ACHN (cell line): ENCODE measurements around the gene COL5A1.
"Not testable (repeated sequence)": the region's sequence is repeated elsewhere in the genome, so short reads cannot be mapped to it uniquely, and the experiment has no call there.

Source experiments
- DNase-seq: peaks from one replicate; pipeline ENCODE4 v3.0.0-alpha.2; 2015
- in situ Hi-C: cut with HindIII; loops from 2 replicates; pipeline ENCODE4 v1.10.0; 2017; ENCODE audit warnings: low sequenced_read_pairs, low pct_ligation_motif_present, low pct_unique_long_range_greater_than_20kb

Gene COL5A1

DNA sequence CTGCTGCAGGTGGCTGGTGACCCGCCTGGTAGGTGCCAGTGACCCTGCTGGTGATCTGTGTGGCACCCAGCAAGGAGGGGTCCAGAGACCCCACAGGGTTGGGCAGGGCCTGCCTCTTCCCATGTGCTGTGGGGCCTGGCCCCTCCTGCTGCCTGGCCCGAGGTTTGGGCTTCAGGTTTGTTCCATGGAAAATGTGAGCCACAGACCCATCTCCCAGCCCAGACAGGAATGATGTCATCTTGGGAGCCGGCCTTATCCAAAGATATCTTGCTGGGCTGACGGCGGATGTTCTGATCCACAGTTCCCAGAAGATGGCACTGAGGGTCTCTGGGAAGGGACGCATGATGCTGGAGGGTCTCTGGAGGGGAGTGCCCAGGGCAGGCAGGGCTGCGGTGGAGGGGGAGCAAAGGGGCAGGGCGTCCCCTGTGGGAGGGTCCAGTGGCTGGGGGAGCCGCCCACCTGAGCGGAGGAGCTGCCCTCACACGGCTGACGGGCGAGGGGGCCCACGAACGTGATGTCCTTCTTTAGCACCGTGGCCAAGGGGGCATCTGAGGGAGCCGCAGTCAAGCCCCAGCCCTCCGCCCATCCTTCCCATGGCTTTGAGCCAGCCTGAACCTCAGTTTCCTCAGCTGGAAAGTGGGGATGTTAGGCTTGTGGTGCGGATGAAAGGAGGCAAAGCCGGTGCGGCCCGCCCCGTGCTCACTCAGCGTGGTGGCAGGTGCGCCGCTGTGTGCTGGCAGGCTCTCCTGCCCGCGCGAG is 68.1 kb downstream of the COL5A1 start:
- in situ Hi-C loops = no loop called here
- DNase-seq = no peak

DNA sequence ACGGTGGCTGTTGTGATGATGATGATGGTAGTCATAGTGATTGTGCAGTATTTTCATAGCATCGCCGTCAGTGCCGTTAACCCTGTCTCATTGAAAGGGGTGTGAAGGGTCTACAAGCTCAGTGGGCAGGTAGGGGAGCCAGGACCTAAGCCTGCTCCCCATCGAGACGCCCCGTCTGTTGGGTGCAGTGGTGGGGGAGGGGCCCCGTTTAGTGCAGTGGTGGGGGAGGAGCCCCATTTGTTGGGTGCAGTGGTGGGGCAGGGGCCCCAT is 68.6 kb downstream of the COL5A1 start:
- in situ Hi-C loops = no loop called here
- DNase-seq = no peak

DNA sequence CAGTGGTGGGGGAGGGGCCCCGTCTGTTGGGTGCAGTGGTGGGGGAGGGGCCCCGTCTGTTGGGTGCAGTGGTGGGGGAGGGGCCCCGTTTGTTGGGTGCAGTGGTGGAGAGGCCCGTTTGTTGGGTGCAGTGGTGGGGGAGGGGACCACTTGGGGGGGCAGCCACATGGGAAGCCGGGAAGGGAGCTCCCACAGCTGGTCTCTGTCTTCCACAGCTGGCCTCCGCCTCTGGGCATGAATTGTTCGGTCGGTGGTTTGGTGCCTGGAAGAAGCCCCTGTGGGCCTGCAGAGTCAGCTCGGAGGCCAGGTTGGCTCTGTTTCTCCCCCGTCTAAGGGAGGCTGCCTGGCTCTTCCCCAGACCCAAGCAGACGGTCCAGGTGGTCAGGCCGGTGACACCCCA is 69.3 kb downstream of the COL5A1 start:
- no peak for DNase-seq

DNA sequence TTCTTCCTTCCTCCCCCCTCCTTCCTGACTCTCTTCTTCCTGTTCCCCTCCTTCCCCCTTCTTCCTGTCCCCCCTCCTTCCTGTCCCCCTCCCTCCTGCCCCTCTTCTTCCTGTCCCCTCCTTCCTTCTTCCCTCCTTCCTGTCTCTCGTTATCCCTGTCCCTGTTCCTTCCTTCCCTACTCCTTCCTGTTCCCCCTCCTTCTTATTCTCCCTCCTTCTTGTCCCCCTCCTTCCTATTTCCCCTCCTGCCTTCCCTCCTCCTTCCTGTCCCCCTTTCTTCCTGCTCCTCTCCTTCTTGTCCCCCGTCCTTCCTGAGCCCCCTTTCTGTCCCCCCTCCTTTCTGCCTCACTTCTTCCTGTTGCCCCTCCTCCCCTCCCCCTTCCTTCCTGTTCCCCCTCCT is 70.6 kb downstream of the COL5A1 start:
- no peak for DNase-seq
- in situ Hi-C loops = no loop called here

More for the DNA sequence above, 69.3 kb downstream of the COL5A1 start:
- in situ Hi-C loops = no loop called here

DNA sequence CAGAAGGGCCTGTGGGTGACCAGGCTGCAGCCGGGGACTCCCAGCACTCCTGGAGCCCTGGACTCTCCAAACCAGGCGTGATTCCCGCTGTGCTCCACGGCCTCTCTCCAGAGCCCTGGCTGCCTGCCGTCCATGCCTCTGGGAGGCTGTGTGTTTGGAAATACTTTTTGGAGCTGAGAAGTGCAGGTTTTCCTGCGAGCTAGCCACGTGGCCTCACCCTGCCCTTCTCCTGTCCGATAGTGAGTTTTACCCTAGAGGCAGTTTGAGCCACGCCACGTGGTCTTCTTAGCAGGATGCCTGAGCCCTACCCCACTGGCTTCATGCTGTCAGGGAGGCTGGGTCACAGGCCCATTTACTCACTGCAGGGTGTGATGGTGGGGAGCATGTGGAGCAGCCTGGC is 71.3 kb downstream of the COL5A1 start:
- in situ Hi-C loops = no loop called here
- no peak for DNase-seq

DNA sequence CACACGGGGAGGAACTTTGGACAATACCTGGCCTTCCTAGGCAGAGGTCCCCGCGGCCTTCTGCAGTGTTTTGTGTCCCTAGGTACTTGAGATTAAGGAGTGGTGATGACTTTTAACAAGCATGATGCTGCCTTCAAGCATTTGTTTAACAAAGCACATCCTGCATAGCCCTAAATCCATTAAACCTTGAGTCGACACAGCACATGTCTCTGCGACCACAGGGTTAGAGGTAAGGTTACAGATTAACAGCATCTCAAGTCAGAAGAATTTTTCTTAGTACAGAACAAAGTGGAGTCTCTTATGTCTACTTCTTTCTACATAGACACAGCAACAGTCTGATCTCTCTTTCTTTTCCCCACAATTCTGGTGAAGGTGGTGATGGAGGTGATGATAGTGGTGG is 73.9 kb downstream of the COL5A1 start:
- in situ Hi-C loops, DNase-seq: not testable (repeated sequence)

DNA sequence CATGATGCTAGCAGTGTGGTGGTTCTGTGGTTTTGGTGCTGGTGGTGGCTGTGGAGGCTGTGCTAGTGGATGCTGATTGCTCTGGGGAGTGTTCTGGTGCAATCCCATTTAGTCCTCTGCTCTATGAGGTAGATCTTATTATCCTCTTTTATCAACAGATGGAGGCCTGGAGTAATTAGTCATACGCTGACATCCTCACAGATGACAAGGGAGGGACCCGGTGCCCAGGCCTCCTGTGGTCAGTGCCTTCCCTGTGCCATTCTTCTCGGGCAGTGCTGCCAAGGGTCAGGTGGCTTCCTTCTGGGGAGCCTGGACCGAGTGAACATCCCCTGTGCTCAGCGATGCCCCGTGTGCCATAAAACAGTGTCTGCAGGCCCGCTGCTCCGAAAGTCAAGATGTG is 74.5 kb downstream of the COL5A1 start:
- in situ Hi-C loops = no loop called here
- DNase-seq = no peak

DNA sequence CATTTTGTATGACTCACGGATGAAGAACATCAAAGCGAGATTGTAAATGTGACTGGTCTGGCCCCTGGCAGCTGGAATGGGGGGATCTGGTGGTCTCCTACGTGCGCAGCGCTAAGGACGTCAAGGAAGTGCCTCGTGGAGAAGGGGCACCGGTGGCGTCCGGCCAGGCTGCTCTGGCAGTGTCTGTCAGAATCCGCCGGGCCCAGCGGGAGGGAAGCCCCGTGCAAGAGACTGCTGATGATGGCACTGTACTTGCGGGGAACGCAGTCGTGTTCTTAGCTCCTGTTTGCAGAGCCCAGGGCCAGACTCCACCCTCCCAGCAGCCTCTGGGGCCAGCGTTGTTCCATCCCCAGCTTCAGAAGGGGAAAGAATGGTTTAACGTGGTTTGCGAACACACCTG is 75.5 kb downstream of the COL5A1 start:
- in situ Hi-C loops = no loop called here
- no peak for DNase-seq

DNA sequence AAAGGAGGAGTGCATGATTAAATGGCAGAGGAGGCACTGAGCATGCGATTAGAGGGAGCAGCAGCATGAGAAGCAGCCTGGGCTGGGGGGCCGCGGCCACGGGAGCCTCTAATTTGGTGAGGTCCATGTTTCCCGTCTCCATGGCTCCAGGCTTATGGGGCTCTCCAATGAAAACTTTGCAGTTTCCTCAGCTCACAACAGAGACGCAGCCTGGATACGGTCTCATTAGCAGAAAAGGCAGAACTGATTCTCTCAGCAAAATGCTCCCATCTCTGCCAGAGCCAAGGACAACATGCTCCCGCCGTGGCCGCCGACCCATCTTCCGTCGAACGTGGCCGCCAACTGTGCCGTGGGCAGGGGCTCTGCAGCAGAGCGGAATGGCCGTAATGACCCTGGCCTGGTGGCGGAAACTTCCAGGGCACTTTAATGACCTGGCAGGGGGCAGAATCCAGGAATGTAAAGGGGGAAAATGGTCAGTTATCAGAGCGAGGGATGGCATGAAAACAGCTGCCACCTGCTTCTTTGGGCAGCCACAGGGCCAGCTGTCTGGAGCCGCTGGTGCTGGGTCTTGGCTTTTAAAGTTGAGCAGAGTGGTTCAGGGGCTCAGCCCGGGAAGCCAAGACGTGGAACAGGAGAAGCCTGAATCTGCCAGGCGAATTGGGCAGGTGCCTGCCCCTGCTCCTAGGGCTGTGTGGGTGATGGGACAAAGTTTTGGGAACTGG is 76.5 kb downstream of the COL5A1 start:
- no peak for DNase-seq
- in situ Hi-C loops = no loop called here

DNA sequence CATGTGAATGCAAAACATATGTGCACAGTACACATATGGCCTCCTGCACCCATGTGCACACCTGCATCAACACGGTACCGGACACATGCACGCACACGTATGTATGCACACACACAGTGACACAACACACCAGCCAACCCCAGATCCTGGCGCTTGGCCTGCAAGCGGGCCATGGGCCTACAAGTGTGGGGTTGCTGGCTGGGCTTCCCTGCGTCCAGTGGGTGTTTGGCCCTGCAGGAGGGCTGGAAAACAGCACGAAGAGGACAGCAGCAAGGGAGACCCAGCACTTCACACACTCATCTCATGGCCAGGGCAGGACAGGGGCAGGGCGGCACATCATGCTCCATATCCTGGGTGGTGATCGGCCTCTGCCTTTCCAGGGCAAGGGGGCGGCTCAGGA is 77.7 kb downstream of the COL5A1 start:
- DNase-seq = no peak
- in situ Hi-C loops = no loop called here

DNA sequence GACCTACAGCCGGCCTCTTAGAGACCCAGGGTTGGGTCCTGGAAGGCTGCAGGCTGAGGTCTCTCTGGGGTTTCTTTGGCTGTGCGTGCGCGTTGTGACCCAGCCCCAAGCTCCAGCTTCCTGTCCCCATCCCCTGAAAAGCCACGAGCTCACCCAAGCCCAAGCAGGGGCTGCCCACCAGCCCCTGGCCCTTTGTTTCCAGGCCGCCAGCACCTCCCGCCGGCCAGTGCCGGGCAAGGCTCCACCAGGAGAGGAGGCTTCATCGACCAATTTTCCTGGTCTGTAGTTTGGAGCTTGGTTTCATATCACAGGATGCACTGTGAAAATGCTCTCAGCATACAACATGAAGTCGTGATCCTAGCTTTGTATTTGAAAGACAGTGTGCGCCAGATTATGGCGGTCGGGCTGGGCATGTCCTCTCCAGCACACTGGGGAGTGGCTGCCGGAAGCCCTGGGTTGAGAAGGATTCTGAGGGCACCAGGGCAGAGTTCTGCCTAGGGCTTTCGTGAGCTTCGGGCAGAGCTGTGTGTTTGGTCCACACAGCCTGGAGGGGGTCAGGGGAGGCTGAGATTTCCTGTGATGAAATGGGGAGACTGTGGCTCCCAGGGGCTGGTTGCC is 78.6 kb downstream of the COL5A1 start:
- in situ Hi-C loops = no loop called here
- DNase-seq = no peak

DNA sequence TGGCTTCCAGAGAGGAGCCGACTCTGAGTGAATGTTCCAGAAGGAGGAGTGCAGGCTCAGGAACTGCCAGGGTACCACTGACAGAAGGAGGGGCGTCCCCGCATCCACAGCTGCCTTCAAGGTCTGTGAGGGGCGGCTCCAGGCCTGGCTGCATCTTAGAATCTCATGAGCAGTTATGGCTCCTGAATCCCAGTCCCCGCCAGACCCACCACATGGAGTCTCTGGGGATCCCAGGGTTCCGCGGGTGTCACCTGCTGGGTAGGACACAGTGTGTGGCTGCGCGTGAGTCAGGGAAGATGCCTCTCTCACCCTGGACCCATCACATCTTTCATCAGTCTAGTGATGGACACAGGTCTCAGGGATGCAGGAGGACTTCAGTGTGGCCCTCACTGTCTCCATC is 79.2 kb downstream of the COL5A1 start:
- in situ Hi-C loops = no loop called here
- no peak for DNase-seq

DNA sequence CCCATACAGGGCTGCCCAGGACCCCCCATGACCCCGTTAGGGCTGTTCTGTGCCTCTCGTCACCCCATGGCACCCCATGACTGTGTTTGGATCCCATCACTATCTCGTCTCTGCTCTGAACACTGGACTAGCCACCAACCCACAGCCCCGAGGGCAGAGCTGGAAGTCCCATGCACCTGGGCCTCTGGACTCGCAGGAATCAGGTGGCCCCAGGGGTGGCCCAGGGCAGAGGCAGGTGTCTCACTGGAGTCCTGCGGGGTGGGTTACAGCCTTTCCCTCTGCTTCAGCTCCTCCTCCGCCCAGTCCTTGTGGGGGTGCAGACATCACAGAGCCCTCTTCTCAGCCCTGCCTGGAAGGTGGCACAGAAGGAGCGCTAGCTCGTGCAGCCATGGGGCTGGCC is 79.7 kb downstream of the COL5A1 start:
- no peak for DNase-seq
- in situ Hi-C loops = no loop called here

DNA sequence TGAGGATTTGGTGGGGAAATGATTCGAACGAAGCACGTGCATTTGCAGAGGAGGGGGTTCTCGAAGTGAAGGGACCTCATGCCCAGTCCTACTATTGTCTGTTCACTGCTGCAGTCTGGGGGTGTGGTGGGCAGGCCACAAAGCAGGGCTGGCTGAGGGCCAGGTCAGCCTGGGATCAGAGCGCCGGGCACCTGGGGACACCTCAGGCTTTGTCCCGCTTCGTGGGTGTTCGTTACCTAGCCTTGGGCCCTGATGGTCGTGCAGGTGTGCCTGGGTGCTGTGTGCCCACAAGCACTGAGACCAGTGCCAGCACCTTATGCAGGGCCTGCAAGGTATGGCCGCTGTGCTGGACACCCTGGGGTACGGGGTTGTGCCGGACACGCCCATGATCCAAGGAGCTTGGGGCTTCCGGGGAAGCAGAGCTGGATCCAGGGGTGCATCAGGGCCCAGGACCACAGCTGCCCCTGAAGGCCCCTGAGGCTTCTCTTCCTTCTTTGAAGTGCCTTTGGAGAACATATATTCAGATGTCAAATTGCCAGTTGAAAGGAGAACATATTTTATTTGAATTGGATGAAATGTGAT is 80.6 kb downstream of the COL5A1 start:
- in situ Hi-C loops = no loop called here
- no peak for DNase-seq

DNA sequence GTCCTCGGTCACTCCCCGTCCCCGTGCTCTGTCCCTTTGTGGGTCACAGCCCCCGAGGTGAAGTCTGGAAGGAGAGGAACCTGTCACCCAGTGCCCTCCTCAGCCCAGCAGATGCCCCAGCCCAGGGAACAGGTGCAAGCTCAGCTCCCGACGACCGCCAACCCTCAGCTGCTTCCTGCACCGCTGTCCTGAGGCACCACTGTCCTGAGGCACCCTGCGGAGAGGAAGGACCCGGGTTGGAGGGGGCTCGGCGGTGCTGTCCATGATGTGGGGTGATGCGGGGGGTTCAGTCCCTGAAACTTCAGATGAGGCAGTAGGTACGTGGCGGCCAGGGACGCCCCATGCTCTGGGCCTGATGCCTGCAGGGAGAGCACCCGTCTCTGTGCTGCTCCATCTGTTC is 81.4 kb downstream of the COL5A1 start:
- DNase-seq = no peak
- in situ Hi-C loops = no loop called here

DNA sequence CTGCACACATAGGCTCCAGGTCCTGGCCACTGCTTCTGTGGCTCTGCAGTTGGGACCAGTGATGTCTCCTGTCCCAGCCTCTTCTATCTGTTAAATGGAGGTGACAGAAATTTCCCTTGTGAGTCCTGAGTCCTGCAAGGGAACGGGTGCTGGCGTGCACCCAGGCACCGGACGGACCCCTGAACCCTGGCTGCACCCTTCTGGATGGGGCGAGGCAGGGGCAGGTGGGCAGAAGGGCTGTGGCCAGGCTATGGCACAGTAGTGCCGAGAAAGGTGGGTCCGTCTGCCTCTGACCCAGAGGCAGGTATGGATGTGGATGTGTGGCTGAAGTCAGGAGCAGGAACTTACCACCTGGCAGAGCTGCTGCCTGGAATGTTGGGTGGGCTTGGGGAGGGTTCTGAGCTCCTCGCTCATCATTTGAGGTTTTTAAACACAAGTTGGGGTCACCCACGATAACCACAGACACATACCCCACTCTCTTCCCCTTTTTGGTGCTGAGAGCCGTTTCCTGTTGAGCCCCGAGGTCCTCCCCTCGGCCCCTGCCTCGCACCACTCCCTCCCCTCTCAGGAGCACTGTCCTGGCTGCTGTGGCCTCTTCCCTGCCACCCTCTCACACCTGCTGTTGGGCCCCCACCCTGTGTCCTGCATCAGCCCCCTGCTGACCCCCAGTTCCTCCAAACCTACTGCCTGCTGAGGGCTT is 82.0 kb downstream of the COL5A1 start:
- no peak for DNase-seq
- in situ Hi-C loops = no loop called here

DNA sequence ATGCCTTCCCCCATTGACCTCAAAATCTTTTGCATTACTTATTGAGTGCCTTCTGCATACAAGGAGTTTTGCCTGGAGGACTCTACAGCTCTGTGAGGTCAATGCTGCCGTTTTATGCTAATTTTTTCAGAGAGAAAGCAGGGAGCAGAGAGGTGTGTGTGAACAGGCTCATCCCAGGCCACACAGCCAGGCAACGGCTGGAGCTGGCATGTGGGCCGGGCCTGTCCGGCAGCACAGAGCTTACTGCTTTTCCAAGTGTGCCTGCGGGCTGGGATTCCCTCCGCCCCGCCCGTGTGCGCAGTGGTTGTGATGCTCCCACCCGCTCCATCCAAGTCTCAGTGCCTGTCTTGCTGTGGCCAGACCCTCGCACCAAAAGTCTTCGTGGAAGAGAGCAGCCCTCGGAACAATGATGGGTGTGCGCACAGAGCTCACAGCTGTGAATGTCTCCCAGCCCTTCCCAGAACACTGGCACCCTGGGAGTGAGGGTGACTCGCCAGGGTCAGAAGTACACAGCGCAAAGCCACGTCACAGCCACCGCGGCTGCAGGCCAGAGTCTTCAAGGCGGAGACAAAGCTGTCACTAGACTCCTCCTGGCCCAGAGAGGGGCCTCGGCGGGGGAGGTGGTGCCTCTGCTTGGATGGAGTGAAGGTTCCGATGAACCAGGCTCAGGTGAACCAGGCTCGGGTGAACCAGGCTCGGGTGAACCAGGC is 82.8 kb downstream of the COL5A1 start:
- DNase-seq = no peak
- in situ Hi-C loops = no loop called here

DNA sequence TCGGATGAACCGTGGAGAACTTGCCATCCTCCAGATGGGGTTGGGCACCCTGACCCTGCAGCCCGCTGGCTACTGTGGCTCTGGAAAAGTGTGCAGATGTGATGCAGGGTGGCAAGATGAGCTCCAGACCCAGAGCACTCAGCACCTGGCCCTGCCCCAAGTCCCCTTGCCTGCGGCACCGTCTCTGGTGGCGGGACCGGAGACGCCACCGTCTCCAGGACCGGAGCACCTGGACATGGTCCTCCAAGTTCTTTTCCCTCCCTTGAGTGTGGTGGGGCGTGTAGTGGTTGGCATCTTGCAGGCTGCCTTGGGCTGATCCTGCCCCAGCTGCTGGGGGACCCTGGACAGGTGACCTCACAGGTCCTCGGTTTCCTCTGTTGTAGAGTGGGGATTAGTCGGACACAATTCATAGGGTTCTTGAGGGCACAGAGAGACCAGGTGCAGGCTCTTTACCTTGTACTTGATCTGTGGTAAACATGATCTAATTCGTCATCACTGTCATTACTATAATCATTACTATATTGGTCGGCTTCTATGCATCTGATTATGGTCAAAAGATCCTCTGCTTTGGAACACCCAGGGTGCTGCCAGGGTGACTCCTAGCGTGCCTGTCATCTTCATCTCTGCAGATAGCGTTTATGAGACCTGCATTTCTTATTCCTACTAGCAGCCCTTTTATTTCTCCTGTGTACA is 83.5 kb downstream of the COL5A1 start:
- in situ Hi-C loops = no loop called here

More for the DNA sequence above, 83.5 kb downstream of the COL5A1 start:
- DNase-seq = no peak
